EL (cell line): Measurements from ENCODE around the gene EFCAB5.
"Not testable (repeated sequence)": the region's sequence is repeated elsewhere in the genome, so short reads cannot be mapped to it uniquely, and the experiment has no call there.

ENCODE experiments used
- DNase-seq: peaks from one replicate; pipeline ENCODE4 v3.0.0-alpha.2; 2016

The EFCAB5 gene

DNA sequence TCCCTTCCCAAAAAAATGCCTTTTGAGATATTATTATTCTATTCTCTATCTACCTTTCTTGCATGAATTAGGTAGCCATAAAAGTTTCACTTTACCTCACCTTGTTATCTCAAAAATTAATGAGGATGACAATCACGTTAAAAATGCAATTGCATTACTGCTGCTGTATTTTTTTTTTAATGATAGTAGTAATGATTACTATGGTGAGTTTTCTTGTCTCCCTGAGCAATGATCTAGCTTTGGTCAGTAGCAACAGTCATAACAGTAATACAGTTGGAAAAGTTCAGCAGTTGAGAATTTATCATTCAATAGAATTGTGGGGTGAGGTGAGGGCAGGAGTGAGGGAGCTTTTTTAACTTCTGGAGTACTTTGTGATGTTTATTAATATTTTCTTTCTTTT is at the start of gene EFCAB5:
Gene EFCAB5 (plus strand): TSS at position 301 of the 400 bp plus-strand sequence. CDS start 163 bp downstream, outside the sequence.
- DNase-seq = no peak

DNA sequence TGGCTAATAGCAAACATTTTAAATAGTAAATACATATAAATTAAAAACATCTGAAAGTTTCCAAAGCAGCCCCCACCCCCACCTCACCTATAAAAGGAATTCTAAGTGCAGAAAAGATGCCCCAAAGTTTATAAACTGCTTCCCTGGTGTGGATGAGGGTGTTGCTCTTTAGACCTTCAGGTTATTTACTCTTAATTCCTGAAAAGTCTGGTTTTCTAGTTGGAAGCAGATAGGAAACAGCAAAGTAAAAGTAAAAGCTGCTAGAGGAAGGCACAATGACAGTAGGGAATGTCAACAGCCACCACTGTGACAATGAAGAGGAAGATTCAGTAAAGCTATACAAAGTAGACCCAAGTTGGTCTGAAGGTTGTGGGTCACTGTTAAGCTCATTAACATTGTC is 49.2 kb upstream of the EFCAB5 start:
- no peak for DNase-seq

DNA sequence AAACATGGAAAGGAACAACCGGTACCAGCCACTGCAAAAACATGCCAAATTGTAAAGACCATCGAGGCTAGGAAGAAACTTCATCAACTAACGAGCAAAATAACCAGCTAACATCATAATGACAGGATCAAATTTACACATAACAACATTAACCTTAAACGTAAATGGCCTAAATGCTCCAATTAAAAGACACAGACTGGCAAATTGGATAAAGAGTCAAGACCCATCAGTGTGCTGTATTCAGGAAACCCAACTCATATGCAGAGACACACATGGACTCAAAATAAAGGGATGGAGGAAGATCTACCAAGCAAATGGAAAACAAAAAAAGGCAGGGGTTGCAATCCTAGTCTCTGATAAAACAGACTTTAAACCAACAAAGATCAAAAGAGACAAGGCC is 44.3 kb upstream of the EFCAB5 start:
- not testable (repeated sequence) for DNase-seq

DNA sequence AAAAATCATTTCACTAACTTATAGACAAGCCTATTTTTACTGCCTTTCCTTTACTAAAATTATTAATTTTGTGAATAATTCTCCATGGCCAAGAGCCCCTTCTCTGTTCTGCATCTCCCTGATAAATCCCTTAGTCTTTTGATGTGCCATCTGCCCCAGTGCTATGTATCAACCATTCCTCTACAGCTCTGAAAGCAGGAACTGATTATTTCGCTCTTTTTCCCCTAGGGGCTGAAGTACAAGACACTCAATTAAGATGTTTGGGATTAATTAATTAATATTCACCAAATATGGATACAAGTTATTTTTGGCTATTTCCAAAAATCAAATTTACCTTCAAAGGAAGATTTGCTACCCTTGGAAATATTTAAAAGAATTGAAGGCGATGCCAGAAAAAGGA is 38.0 kb upstream of the EFCAB5 start:
- DNase-seq = no peak

DNA sequence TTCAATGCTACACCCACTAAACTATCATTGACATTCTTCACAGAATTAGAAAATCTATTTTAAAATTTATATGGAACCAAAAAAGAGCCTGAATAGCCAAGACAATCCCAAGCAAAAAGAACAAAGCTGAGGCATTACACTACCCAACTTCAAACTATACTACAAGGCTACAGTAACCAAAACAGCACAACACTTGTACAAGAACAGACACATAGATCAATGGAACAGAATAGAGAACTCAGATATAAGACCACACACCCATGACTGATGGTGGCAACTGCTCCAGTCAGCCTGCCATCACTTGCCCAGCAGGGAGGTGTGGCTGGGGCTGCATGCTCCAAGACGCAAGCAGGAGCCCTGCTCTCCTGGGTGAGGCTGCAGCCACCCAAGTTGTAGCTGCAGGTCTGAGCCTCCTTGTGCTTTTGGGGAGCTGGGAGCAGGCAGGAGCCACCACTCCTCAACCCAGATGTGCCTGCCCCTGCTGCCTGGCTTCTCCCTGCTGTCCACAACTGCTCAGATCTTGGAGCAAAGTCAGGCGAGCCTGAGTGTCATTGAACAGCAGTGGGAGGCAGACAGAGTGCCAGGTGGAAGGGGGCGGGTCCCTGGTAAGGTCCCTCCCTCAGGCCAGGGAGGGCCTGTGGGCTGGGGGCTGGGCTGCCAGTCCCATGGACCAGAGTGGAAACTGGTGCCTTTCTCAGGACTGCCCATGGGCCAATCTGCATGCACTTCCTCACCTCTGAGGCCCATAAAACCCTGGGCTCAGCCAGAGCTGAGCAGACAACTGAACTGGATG is 36.2 kb upstream of the EFCAB5 start:
- no peak for DNase-seq

DNA sequence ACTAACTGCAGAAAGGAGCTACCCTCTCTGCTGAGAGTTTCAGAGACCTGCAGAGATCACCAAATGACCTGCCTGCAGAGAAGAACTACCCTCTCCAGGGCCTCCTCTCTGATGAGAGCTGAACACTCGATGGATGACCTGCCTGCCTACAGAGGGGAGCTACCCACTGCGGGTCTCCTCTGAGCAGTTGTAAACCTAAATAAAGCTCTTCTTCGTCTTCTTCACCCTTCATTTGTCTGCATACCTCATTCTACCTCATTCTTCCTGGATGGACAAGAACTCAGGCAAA is 35.6 kb upstream of the EFCAB5 start:
- DNase-seq = no peak

DNA sequence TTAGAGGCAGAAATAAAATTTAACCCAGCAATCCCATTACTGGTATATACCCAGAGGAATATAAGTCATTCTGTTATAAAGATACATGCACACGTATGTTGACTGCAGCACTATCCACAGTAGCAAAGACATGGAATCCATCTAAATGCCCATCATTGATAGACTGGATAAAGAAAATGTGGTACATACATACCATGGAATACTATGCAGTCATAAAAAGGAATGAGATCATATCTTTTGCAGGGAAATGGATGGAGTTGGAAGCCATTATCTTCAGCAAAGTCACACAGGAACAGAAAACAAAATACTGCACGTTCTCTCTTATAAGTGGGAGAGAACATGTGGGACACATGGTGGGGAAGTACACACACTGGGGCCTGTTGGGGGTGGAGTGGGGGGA is 34.5 kb upstream of the EFCAB5 start:
- no peak for DNase-seq

DNA sequence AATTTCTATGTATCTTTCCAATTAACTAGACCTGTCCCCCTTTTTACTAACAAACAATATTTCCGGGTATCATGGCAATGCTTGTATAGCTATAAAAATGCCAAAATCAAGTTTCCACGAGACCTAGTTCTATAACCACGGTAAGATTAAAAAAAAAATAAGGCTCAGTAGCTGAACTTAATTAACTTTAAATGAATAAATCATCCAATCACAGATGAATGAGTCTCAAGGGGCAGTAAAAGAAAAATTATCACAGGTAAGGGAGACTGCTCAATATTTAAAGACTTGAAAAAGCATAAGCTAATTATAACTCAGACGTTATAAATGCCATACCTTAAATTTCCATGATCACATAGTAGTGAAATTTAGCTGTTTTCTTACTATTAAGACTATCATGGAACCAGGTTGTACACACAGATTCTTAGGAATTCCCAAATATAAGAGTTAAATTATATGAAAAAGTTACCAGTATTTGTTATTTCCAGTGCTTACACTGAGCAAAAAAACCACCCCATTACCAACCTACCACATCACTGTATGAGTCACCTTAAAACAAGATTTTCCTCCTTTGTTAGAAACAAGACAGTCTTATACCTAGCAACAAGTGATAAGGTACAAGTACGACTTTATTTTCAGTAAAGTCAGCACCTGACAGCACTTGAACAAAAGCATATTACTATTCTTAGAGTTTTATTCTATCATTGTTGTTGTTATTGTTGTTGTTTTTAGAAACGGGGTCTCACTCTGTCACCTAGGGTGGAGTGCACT is 32.0 kb upstream of the EFCAB5 start:
- DNase-seq = no peak

DNA sequence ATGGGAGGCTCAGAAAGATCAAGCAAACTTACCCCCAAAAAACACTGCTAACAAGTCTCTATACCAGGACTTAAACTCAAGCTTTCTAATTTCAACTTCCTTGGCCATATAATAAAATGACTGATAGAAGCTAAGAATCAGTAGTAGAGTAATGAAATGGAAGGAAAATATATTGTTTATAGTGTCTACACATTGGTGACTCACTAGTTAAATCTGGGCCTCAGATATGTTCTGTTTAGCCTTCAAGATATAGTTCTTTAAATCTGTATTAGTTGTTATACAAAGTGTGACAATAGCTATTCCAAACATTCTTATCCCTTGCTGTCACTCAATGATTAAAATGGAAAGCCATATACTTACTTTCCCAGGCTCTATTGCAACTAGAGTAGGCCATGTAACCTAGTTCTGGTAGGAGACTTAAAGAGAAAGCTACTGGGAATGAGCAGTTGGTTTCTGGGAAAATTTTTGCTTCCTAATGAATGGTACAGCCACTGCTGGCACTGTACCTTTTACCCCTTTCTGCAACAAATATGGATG is 29.7 kb upstream of the EFCAB5 start:
- no peak for DNase-seq

DNA sequence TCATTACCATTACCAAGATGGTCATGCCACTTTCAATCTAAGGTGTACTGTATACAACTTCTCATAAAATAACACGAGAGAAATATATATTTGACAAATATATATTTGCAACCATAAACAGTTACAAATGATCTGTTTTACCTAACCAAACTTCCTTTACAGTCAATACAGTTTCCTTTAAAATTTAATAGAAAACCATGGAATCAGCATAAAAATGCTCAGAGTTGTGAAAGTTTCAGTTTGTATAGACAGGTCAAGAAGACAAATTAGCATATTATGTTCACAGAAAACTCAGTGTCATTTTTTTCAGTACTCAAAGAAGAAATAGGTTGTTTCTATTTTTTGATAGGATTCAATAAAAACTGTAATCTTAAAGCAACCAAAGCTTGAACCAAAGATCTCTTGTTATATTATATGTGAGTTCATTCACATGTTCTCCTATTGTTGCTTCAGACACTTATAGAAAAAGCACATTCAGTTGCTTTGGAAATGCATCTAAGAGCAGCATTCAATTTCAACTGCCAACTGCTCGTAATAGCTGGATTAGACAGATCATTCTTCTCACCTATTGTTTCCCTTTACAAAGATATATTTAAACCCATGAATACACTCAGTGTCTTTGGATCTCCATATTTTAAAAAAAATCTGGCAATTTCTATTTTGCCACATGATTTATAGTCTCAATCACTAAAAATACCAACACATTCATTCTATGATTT is 26.5 kb upstream of the EFCAB5 start:
- no peak for DNase-seq

DNA sequence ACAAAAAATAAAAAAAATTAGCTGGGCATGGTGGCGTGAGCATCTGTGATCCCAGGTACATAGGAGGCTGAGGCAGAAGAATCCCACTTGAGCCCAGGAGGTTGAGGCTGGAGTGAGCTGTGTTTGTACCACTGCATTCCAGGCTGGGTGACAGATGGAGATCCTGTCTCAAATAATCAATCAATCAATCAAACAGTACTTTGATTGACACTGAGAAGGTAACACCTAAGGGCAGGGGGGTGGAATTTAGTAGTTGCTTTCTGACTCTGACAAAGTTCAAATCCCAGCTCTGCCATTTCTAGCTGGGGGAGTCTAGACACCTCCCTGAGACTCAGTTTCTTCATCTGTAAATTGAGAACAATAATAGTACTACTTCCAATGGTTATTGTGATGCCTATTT is 23.4 kb upstream of the EFCAB5 start:
- DNase-seq = no peak

DNA sequence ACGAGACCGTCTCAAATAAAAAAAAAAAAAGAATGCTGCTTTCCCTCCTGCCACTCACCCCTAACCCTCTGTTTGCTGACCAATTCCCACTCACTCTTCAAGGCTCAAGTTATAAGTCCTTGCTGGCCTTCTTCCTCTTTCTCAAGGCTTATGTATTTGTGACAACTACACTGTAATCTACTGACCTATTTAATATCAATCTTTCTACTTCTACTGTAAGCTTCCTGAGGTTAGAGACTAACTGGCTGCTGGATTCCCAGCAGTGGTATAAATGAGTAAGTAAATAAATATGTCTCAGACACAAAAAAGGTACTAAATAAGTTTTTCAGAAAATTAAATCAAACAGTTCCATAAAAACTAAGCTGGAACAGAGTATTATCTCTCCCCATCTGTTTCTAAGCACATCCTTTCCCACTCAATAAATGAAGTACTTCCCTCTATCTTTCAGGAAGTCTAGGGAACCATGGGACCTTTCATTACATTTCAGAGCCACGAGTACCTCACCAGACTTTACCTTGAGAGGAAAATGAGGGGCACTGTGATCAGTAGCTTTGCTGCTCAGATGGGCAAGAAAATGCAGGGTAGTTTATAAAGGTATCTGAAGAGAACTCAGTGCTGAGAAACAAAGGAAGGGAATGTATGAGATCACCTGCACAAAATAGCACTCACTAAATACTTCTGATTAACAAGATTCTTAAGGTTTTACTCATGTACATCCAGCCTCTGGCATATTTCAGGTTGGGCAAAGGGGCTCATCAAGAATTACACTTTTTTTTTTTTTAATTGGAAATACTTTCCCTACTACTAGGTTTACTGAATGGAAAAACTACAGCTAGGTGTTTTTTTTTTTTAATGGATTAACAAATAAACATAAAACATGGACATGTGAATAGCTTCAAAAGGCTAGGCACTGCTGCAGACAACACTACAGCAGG is 22.2 kb upstream of the EFCAB5 start:
- DNase-seq = peak; percentile 75

DNA sequence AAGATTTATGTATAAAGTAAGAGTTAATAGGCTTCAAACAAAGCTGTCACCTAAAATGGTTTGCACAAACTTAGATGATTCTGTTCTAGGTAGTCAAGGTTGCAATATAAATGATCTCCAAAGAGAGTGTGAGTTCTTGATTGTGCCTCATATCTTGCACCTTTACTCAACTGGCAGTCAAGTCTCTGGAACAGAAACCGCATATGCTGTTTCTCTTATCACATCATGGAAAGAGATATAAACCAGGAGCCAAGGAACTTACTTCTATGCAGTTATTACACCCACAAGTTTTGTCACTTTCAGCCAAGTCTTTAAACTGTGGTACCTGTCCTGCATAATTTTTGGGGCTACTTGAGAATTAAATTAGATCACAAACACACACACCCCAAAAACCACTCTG is 16.6 kb upstream of the EFCAB5 start:
- DNase-seq = no peak

DNA sequence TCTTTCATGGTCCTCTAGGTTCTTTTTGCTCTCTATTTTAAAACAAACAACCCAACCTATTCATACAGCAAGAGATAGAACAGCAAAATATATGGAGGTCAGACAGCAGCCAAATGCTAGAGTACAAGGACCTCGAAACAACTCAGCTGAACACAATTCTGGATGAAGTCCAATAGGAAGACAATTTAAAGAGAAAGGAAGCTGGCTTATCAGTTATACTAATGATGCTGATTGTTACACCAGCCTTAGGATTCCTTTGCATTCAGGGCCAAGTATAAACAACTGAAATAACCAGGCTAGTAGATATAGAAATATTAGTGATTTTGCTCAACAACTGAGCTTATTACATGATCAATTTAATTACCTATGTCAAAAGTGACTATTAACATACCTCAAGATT is 13.9 kb upstream of the EFCAB5 start:
- peak; percentile 10 for DNase-seq

DNA sequence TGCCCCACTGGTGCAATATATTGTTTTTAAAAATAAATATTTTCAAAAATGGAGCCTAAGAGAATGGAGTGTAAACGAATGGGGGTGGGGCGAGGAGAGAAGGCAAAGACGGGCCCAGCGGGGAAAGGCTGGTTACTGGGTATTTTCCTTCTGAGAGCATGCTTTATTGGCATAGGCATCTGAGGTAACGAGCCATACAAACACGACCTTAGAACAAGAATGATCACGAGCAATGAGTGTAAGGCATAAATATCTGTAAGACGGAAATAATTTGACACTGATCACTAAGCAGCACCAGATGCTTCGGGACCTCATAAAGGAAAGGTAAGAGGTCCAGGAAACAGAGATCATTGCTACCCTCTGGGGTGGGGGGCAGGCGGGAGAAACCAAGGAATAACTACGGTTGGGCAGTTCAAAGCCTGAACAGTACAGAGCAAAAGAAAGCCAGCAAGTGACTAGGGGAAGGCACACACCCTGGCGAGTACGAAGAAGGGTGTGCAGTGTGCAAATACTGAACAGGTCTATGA is 12.4 kb upstream of the EFCAB5 start:
- DNase-seq = peak; percentile 67

DNA sequence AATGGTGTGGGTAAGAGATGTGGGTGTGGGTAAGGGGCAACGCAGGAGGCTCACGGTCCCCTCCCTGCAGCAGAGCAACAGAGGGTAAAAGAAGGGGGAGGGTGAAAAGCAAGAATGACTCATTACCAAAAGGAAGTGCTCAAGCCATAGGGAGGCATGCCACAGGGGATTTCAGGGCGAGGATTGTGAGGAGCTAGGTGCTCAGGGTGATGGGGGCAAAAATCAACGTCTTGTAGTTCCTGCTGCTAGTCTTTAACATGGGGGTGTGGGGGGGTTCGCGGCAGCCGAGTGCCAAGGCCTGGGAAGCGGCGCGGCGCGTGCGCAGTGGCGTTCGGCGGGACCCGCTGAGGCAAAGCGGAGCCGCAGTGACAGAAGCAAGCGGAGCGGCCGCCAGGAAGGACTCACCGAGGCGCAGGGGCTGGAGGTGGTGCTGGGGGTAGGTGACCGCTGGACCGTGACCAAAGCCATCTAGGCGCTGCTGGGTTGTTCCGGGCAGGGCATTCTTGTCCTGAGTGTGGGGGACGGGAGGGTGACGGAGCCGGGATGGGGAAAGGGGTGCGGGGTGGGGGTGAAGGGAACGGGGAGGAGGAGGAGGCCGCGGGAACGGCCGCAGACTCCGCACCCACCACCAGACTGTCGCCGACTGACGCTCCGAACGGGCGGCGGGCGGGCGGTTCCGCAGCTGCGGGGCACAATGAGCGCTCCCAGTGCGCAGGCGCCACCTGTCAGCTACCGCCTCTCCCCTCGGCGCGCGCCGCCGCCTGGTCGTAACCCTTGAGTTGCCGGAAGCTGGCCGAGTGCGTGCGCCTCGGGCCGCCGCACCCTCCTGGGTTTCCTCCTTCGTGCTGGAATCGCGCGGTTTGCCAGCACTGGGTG is 11.7 kb upstream of the EFCAB5 start, which contains the start of gene SSH2:
Gene SSH2 (minus strand): TSS at position 696 of the 876 bp plus-strand sequence. CDS start 228 bp downstream, at position 468.
- peak; percentile 92 for DNase-seq

DNA sequence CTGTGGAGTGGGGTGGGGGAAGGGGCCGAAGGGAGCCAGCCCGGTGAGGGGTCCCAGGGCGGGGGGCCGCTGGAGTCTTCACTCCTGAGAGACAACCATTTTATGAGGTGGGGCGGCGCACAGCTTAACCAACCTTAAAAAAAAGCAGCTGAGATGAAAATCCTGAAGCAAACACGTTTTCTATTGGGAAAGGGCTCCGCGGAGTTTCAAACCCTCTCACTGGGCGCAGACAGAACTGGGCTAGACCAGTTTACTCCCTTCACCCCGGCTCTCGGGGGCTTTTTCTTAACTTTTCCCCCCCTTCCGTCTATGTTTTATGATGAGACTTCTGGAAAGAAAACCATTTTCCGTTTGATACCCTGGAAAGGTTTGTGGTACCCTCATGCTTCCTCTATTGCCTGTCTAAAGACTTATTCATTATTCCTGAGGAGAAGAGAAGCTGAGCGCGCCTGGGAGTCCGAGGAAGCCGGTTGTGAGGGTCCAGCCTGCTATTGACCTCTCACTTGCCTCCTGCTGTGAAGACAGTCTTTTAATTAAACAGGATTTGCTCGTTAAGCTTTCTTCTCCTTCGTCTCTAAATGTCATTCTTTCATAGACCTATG is 10.9 kb upstream of the EFCAB5 start:
- DNase-seq = no peak

DNA sequence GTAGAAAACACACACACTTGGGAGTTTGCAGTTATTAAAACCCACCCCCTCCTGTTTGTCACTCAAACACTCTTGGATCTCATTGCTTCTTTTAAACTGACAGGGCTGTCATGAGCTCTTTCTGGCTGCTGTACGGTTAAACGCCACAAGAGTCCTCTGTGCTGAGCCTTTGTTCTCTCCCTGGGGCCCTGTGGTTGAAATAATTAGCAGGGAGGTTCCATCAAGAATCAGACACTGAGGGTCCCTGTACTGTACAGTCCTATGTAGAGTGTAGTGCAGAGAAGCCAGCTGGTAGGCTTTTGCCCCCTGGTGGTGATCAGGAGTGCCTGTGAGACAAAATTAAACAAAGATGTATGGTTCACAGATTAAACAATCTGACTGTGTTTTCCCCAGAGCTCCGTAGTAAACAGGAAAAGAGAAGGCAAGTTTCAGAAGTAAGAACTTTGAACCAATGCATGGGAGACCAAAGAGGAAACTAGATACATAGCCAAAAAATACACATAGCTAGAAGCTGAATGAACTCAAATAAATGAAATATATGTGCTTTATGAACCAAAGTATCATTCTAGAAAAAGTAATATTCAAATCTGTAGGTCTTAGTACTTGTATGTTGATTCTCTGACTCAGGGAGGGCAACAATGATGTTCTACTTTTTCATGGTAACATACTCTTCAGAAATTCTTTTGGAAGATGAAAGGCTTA is 10.1 kb upstream of the EFCAB5 start:
- peak; percentile 83 for DNase-seq

DNA sequence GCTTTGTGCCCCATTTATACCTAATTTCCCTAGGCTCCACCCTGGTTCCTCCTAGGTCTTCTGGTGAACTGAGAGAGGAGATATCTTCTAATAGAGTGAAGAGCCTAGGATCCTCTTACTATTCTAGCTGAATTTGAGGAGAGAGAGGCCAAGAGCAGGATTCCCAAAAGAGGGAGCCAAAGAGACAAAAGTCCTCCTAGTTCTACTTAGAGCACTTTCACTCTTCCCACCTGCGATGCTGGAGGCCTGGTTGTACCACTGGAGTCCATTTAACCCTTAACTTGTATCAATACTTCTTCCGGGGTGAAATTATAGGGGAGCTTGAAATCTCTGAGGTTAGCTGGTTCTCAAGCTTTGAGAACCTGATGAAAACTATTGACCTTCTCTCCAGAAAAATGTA is 8.1 kb upstream of the EFCAB5 start:
- DNase-seq = peak; percentile 32

DNA sequence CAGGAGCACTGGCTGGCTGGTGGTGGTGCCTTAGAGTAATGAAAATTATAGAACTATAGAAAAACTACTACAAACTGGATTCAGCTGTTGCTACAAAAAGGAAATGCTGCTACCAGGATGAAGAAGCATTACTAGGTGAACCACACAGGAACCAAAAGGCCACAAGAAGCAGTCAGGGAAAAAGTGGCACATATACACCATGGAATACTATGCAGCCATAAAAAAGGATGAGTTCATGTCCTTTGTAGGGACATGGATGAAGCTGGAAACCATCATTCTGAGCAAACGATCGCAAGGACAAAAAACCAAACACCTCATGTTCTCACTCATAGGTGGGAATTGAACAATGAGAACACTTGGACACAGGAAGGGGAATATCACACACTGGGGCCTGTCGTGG is 5.5 kb upstream of the EFCAB5 start:
- not testable (repeated sequence) for DNase-seq
